ENCODE results near the gene RUNX3. TPM values are rescaled to one million over a fixed set of nuclear protein-coding genes. Genes with fewer than 3 reads are reported as not detected.
"Not testable (repeated sequence)": the region's sequence is repeated elsewhere in the genome, so short reads cannot be mapped to it uniquely, and the experiment has no call there.

The RUNX3 gene
- total RNA-seq, 1 donor, result not detected

DNA sequence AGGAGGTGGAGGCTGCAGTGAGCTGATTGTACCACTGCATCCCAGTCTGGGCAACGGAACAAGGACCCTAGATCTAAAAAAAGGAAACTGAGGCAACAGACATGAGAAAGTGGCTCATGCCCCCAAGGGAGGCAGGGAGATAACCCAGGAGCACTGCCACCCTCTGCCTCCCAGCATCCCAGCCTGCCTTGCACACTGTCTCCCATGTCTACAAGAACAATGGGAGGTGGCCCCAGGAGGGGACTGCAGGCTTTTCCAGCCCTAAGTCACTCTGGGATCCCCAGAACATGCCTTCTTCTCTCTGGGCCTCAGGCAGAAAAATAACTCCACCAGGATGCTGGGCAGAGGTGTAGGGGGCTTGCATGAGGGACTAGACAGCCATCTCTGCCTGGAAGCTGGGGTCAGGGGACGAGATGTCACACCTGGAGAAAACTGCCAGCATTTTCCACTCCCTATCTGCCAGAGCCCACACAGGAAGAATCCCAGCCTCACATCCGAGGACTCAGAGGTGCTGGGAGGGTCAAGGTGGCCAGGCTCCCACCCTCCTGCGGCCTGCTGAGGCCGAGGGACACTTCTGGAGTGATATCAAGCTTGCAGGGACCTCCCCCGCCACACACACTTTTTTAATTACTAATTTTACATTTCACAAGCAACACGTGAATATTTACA lies 21.4 kb downstream of the RUNX3 start:
- DNase-seq (ENCODE audit: low read depth), result no peak
- H3K4me3 ChIP-seq (ENCODE audit: low read depth, low read length), result no peak overlapping the region
- TF ChIP-seq, protein P1, sequence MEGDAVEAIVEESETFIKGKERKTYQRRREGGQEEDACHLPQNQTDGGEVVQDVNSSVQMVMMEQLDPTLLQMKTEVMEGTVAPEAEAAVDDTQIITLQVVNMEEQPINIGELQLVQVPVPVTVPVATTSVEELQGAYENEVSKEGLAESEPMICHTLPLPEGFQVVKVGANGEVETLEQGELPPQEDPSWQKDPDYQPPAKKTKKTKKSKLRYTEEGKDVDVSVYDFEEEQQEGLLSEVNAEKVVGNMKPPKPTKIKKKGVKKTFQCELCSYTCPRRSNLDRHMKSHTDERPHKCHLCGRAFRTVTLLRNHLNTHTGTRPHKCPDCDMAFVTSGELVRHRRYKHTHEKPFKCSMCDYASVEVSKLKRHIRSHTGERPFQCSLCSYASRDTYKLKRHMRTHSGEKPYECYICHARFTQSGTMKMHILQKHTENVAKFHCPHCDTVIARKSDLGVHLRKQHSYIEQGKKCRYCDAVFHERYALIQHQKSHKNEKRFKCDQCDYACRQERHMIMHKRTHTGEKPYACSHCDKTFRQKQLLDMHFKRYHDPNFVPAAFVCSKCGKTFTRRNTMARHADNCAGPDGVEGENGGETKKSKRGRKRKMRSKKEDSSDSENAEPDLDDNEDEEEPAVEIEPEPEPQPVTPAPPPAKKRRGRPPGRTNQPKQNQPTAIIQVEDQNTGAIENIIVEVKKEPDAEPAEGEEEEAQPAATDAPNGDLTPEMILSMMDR (IDR thresholded peaks at IDR 0.05; ENCODE audit: insufficient read depth, low read depth, low read length), result no peak

DNA sequence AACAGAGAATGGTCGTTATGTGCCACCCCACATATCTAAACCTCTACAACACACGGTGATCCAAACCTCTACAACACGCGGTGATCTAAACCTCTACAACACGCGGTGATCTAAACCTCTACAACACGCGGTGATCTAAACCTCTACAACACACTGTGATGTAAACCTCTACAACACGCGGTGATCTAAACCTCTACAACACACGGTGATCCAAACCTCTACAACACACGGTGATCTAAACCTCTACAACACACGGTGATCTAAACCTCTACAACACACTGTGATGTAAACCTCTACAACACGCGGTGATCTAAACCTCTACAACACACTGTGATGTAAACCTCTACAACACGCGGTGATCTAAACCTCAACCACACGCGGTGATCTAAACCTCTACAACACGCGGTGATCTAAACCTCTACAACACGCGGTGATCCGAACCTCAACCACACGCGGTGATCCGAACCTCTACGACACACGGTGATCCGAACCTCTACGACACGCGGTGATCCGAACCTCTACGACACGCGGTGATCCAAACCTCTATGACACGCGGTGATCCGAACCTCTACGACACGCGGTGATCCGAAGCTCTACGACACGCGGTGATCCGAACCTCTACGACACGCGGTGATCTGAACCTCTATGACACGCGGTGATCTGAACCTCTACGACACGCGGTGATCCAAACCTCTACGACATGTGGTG lies 22.3 kb downstream of the RUNX3 start:
- H3K4me3 ChIP-seq (ENCODE audit: low read depth, low read length); DNase-seq (ENCODE audit: low read depth): not testable (repeated sequence)

DNA sequence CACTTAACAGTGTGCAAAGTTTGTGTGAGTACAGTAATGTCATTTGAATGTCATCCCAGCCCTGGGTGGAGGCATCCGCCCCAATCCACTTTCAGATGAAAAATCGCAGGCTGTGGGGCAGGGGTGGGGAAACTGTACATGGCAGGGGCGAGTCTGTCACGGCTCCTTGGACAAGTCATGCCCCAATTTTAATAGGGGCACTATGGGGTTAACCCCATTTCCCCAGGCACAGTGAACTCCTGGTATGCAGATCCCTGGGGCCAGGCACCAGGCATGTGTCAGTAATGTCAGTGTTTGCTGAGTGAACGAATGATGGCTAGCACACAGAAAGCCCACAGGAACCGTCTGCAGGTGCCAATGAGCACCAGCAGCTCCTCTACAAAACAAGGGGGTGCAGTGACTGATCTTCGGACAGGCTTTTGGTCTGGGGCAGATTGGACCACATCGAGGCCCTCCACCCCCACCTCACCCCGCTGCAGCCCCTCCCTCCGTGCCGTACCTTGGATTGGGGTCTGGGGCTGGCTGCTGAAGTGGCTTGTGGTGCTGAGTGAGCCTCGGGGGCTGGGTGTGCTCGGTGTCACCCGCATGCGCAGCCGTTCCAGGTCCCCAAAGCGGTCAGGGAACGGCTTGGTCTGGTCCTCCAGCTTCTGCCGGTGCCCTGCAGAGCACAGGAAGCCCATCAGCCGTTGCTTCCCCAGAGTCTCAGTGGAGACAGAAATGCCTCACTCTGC lies 23.2 kb downstream of the RUNX3 start:
- TF ChIP-seq, protein P1 (IDR thresholded peaks at IDR 0.05; ENCODE audit: insufficient read depth, low read depth, low read length), result no peak
- H3K4me3 ChIP-seq (ENCODE audit: low read depth, low read length), result no peak overlapping the region
- no peak for DNase-seq (ENCODE audit: low read depth)

DNA sequence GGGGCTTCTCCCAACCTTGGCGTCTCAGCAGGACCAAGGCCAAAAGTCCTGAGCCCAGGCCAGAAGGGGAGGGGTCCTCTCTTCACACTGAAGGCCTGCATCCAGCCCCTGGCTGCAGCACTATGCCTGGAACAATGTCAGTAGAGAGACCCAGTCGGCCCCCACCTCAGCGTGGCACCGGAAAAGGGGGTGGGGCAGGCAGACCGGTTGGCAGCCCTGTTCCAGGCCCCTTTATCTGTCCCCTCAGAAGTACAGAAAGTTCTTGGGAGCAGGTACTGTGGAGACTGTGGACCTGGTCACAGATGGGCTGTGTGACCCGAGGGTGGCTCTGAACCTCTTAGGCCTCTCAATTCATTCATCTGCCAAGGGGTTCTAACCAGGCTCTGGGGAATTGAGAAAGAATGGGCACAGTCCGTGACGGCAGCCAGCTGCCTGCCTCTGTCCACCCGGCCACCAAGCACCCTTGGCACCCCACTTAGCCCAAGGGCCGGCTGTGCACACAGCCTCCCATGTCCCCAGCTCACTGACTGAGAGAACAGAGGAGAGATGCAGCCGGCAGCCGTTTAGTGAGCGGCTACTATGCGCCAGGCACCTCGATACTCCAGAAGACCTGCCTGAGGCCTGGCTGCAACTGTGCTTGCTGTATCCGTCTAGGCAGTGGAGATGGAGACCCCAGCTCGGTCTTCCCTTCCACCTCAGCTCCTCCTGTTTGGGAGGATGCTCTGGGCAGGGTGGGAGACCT lies 23.9 kb downstream of the RUNX3 start:
- TF ChIP-seq, protein P1 (IDR thresholded peaks at IDR 0.05; ENCODE audit: insufficient read depth, low read depth, low read length), result no peak
- H3K4me3 ChIP-seq (ENCODE audit: low read depth, low read length), result no peak overlapping the region
- no peak for DNase-seq (ENCODE audit: low read depth)

DNA sequence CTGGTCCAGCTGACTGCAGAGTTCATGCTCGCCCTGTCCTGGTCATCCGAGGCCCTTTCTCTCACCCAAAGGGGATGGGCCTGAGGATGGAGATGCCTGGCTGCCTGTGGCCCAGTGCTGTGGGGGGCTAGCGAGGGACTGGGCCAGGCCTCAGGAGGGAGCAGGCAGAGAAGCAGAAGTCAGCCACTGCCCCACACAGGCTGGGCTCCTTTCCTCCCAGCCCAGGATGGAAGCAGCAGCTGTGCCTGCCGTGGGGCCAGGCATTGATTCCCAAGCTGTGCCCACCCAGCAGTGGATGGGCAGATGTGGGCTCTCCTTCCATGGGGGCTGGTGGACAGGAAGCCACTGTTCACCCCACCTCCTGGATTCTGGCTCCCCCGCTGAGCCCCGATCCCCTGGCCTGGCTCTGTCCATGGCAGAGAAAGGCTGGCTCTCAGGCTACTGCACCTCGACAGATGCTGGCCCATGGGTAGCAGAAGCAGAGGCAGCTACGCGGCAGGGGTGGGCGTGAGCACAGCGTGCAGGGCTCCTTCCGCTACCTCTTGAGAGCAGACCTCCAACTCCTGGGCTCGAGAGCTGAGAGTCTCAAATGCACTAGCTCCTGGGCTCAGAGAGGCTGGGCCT lies 24.6 kb downstream of the RUNX3 start:
- TF ChIP-seq, protein P1 (IDR thresholded peaks at IDR 0.05; ENCODE audit: insufficient read depth, low read depth, low read length), result no peak
- DNase-seq (ENCODE audit: low read depth), result no peak
- H3K4me3 ChIP-seq (ENCODE audit: low read depth, low read length), result no peak overlapping the region

DNA sequence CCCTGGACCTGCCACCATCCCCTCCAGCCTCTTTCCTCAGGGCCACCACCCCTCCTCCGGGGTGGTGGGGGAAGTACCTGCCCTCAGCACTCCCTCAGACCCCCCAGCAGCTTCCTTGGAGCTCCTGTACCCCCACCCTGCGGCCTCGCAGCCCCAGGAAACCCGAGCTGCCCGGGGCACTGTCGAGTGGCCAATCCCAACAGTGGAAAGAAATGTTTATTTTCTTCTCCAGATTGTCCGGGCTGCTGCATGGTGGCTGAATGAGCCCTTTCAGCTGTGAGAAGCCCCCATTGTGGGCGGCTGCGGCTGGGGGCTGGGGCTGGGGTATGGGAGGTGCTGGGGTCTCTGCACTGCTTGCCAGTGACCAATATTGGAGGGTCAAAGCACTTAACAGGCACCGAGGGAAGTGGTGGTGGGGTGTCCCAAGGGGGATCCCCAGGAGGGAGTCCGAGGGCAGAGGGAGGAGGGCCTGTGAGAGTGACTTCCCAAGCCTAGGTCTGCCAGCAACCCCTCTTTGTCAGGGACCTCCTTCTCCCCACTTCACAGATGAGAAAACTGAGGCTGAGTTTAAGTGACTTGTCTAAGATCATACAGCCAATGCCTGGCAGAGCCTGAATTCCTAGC lies 25.2 kb downstream of the RUNX3 start:
- DNase-seq (ENCODE audit: low read depth), result no peak
- no peak overlapping the region for H3K4me3 ChIP-seq (ENCODE audit: low read depth, low read length)
- TF ChIP-seq, protein P1 (IDR thresholded peaks at IDR 0.05; ENCODE audit: insufficient read depth, low read depth, low read length), result no peak
